HG03439 (cell line): Measurements from ENCODE around the gene FXYD4.

ENCODE experiments used
- ATAC-seq: cut with Tn5 transposase; IDR thresholded peaks from one replicate; pipeline ENCODE4 v1.9.1; 2021; ENCODE audit warnings: mild to moderate bottlenecking, moderate library complexity; ENCODE audit not compliant: unreplicated experiment

FXYD4 gene

DNA sequence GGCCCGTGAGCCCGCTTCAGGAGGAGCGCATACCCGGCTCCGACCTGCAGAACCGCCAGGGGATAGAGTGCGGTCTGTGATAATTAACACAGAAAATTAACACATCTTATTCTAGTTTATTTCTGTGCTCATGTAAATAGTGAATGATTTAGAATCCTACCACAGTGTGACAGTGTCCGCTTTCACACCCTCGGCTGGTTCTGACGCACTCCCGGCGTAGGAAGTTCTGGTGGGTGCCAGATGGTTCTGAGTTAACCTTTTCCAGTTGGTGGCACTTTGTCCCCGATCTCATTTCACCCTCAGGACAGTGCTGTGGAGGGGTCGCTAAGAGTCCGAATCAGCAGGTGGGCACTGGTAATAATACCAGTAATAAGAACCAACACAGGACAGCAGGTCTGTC, 28.3 kb upstream of the FXYD4 start:
- ATAC-seq: no peak

DNA sequence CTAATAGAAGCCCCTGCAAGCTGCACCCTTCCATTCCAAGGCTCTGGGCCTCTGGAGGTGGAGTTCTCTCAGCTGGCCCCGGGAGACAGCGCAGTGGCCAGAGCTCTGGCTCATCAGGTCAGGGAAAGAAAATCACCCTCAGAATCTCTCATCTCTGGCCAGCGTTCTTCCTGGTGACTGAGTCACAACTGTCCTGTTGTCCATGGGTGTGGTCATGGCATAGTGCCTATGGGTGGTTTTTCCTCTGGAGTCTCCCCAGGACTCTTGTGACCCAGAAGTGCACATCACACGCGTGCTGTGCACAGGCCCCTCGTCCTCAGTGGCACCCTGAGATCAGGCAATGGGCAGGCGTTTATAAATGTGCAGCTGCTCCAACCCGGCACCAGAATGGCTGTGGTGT, 27.4 kb upstream of the FXYD4 start:
- no peak for ATAC-seq

DNA sequence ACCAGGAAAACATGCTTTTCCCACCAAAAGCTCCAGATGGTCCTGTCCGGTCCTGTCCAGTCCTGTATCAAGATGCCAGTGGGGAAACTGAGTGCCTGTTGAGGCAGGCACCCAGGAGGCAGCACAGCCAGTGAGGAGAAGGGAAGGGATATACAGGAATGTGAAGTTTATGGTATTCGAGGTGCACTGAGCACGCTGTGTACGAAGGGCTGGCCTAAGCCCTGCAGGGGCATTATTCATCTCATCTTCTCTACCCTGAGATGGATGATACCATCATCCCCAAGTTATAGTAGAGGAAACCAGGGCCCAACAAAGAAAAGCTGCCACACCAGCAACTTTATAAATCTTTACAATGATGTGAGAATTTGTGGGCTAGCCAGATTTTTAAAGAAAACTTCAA, 23.4 kb upstream of the FXYD4 start:
- no peak for ATAC-seq

GRCh38 chr10:43348511-43349312, 22.7 kb upstream of the FXYD4 start:
- peak; percentile 97 for ATAC-seq

- no peak for ATAC-seq
These were observed 21.3 kb upstream of the FXYD4 start for GRCh38 chr10:43350156-43350555.

DNA sequence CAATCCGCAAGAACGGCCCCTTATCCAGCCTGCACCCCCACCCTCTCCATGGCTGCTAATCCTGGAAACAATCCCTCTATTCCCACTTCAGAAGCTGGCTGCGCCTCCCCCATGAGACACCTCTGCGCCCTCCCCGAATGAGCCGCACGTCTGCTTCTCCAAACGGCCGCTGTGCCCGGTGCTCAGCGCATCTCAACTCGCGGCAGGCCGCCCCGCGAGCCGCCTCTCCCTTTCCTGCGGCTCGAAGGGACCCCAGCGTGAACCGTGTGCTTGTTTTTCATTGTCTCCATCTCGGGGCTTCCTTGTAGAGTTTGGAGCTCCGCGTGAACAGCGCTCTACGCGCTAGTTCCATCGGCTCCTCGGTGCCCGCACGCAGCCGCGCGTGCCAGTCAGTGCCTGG, 20.8 kb upstream of the FXYD4 start:
- no peak for ATAC-seq

- no peak for ATAC-seq
These were observed 20.1 kb upstream of the FXYD4 start for GRCh38 chr10:43351301-43351700.

DNA sequence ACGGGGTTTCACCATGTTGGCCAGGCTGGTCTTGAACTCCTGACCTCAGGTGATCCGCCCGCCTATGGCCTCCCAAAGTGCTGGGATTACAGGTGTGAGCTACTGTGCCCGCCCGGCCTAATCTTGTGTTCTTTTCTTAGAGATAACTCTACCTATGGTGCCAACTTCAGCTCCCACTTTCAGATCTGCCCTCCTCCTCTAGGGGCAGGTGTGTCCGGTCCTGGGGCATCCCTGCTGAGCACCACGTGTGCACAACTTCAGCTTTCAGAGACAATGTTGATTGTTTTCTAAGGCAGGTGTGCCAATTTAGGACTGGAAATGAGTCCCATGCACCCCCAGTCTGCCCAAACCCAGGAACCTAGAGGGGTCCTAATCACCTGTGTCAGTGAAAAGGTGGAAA, 18.5 kb upstream of the FXYD4 start:
- ATAC-seq: no peak

GRCh38 chr10:43353495-43354329, 17.7 kb upstream of the FXYD4 start:
- ATAC-seq: no peak

- no peak for ATAC-seq
These were observed 17.2 kb upstream of the FXYD4 start for GRCh38 chr10:43354330-43354635.

GRCh38 chr10:43354879-43355380, 16.5 kb upstream of the FXYD4 start:
- no peak for ATAC-seq

GRCh38 chr10:43355749-43356371, 15.6 kb upstream of the FXYD4 start:
- no peak for ATAC-seq

- no peak for ATAC-seq
These were observed 11.3 kb upstream of the FXYD4 start for GRCh38 chr10:43360086-43360485.

GRCh38 chr10:43361547-43362190, 9.8 kb upstream of the FXYD4 start:
- ATAC-seq: no peak

DNA sequence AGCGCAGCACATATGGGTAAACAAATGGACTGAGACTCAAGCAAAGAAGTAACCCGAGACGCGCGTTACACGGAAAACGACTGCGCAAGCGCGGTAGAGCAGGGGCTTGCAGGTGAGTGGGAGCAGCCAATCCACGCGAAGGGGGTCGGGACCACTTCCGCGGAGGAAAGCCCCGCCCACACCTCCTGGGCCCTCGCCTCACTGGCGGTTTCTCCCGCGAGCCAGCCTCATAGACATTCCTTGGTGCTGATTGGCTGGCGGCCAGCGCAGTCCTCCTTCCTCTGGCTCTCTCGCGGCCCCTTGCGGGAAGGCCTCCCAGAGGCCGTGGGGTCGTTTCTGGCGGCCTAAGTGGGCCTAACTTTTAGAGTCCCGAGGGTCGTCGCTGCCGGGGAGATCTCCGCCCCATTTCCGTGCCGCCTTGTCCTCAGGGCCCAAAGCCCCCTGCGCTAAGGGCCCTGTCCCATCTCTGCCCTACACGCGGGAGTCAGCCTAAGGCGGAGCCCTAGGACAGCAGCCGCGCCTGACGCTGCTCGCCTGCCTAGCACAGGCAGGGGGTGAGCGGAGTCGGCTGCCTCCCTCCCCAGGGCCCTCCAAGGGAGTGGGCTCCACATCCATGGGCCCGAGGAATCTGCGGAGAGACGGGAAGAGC, 9.1 kb upstream of the FXYD4 start:
- peak; percentile 98 for ATAC-seq

GRCh38 chr10:43365001-43365400, 6.4 kb upstream of the FXYD4 start:
- ATAC-seq: no peak

DNA sequence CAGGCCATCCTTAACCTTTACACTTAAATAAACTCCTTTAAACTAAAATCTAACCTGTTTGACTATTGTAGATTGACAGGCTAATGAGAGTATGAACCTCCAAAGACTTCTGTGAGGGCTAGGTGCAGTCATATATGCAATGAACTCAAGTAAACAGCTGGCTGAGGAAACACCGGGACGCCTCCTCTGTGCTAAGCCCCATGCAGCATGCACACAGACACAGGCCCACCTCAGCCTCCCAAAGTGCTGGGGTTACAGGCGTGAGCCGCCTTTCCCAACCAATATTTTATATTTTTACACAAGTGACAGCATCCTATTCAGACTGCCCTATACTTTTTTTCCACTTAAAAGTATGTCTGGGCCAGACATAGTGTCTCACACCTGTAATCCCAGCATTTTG, 1.5 kb upstream of the FXYD4 start:
- ATAC-seq: no peak

GRCh38 chr10:43370671-43371215, 693 bp upstream of the FXYD4 start:
- ATAC-seq: no peak

- ATAC-seq: no peak
These were observed 1.4 kb downstream of the FXYD4 start for GRCh38 chr10:43372765-43373361.

DNA sequence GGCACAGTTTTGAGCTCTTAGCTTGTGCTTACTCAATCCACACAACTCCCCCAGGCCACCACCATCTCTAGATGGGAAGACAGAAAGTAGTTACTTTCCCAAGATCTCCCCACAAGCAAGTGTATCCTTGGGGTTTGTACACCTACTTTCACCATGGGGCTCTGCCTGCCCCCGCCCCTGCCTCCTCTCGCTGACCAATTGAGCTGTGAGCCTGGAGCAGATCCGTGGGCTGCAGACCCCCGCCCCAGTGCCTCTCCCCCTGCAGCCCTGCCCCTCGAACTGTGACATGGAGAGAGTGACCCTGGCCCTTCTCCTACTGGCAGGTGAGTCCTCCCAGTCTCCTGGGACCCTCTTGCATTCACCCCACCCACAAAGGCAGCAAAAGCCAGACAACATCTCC, 2.0 kb downstream of the FXYD4 start:
- no peak for ATAC-seq
